Sigmoid colon (tissue), 4 donors: Measurements from ENCODE around the gene CA11.

Experiments used
- CTCF ChIP-seq, 4 experiments: fragments of 450-650 bp in 3 of 4; fragments of 200-600 bp in 1 of 4; IDR thresholded peaks; one replicate each; pipeline ENCODE4 v1.5.1; 2016 to 2019; ENCODE audit warnings: antibody characterized with exemption in 4 of 4, mild to moderate bottlenecking in 3 of 4, moderate library complexity in 2 of 4
- EP300 ChIP-seq, 4 donors: sonication (generic); formaldehyde crosslinking; IDR thresholded peaks; one replicate each; pipeline ENCODE4 v1.6.1; 2017; ENCODE audit warnings: antibody characterized with exemption in 4 of 4

GRCh38 chr19:48637948-48638830, 7.8 kb downstream of the CA11 start:
- TF ChIP-seq CTCF (IDR thresholded peaks at IDR 0.05) (peak in 1 of 4 experiments; percentile 14), EP300 (IDR thresholded peaks at IDR 0.05) (peak in 1 of 4 donors; percentile 9)
